NB4 (cell line): ENCODE results near the gene LGALS3.

Experiments used
- DNase-seq: peaks from one replicate; pipeline ENCODE4 v3.0.0; 2010; ENCODE audit warnings: low read depth
- H3K4me3 ChIP-seq: one replicate; pipeline ENCODE4 v1.5.1; 2011; ENCODE audit warnings: mild to moderate bottlenecking, low read depth, low read length, moderate library complexity
- MYC ChIP-seq: IDR thresholded peaks from 2 replicates; pipeline ENCODE4 v1.6.1; 2011; ENCODE audit warnings: low read depth, low read length
- POLR2A ChIP-seq: IDR thresholded peaks from 2 replicates; pipeline ENCODE4 v1.6.1; 2011; ENCODE audit warnings: mild to moderate bottlenecking; ENCODE audit not compliant: insufficient read length; ENCODE audit errors: extremely low read depth
- TF ChIP-seq, protein P1 (sequence below): IDR thresholded peaks from 2 replicates; pipeline ENCODE4 v1.6.1; 2011; ENCODE audit warnings: low read depth, low read length
- TF ChIP-seq, protein P2 (sequence below): IDR thresholded peaks from one replicate; pipeline ENCODE4 v1.5.1; 2012; ENCODE audit warnings: low read depth, low read length

LGALS3 gene

DNA sequence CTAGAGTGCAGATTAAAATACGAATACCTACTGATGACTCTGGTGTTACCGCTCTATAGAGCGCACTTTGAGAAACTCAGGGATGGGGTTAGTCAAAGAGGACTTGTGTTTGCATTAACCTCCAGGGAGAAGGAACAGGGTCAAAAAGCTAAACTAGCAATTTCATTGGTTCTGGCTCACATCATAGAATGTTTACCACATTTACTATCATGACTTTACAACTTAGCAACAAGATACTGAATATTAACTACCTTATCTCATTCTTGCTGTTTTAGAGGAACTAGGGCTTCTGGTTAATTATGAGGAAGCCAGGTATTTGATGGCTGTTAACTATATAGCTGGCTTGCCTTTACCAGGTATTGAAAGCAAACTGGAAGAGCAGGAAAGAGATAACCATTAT is 12.8 kb downstream of the LGALS3 start:
- no peak for DNase-seq
- no peak overlapping the region for H3K4me3 ChIP-seq
- TF ChIP-seq, protein P1, sequence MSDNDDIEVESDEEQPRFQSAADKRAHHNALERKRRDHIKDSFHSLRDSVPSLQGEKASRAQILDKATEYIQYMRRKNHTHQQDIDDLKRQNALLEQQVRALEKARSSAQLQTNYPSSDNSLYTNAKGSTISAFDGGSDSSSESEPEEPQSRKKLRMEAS: no peak
- no peak for TF ChIP-seq MYC
- TF ChIP-seq POLR2A: no peak
- TF ChIP-seq, protein P2, sequence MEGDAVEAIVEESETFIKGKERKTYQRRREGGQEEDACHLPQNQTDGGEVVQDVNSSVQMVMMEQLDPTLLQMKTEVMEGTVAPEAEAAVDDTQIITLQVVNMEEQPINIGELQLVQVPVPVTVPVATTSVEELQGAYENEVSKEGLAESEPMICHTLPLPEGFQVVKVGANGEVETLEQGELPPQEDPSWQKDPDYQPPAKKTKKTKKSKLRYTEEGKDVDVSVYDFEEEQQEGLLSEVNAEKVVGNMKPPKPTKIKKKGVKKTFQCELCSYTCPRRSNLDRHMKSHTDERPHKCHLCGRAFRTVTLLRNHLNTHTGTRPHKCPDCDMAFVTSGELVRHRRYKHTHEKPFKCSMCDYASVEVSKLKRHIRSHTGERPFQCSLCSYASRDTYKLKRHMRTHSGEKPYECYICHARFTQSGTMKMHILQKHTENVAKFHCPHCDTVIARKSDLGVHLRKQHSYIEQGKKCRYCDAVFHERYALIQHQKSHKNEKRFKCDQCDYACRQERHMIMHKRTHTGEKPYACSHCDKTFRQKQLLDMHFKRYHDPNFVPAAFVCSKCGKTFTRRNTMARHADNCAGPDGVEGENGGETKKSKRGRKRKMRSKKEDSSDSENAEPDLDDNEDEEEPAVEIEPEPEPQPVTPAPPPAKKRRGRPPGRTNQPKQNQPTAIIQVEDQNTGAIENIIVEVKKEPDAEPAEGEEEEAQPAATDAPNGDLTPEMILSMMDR: no peak

DNA sequence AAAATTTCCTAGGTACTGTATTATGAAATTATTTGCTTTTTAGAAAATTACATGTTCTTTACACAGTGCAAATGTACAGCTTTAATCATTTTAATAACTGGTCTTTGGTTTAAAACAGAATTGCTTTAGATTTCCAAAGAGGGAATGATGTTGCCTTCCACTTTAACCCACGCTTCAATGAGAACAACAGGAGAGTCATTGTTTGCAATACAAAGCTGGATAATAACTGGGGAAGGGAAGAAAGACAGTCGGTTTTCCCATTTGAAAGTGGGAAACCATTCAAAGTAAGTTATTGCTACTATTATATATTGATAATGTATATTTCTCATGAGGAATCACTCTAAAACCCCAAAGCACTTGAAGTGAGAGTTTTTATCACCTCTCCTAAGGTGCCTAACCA is 13.4 kb downstream of the LGALS3 start:
- no peak overlapping the region for H3K4me3 ChIP-seq
- TF ChIP-seq POLR2A: no peak
- DNase-seq: no peak

DNA sequence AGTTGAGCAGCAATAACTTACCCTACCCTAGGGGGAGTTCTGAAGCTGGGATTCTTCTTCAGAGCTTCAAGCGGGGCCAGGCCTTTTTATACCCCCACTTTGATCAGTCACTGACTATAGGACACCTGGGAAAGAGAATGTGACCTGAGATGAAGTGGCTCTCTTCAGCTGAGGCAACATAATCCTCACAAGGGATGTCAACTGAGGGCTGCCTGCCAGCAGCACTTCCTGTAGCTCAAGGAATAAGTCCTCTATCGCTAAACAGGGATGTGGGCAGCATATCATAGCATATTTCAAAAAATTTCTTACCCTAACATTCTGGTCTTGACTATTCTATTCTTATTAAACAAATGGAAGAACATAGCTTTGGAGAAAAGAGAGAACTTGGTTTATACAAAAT is 17.4 kb downstream of the LGALS3 start:
- TF ChIP-seq, protein P1: no peak
- TF ChIP-seq POLR2A: no peak
- TF ChIP-seq, protein P2: no peak
- no peak for TF ChIP-seq MYC
- DNase-seq: no peak

DNA sequence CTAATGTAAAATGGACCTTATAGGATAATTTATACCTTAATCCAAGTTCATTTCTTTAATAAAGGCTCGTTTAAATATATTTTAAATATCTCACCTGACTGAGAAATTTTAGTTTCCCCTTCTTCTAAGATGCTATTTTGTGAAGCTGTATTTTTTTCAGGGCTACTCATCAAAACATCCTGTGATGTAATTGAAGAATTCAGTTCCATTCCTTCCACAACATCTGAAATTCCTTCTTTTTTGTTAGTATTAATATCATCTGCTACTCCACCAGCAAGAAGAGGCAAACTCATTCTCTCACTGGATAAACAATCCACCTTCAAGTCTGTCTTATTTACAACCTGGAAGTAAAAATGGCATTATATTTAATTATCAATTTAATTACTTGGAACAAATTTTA is 22.5 kb downstream of the LGALS3 start:
- no peak overlapping the region for H3K4me3 ChIP-seq
- no peak for TF ChIP-seq MYC
- TF ChIP-seq, protein P1: no peak
- TF ChIP-seq, protein P2: no peak
- TF ChIP-seq POLR2A: no peak
- no peak for DNase-seq

More for the DNA sequence above, 17.4 kb downstream of the LGALS3 start:
- no peak overlapping the region for H3K4me3 ChIP-seq

DNA sequence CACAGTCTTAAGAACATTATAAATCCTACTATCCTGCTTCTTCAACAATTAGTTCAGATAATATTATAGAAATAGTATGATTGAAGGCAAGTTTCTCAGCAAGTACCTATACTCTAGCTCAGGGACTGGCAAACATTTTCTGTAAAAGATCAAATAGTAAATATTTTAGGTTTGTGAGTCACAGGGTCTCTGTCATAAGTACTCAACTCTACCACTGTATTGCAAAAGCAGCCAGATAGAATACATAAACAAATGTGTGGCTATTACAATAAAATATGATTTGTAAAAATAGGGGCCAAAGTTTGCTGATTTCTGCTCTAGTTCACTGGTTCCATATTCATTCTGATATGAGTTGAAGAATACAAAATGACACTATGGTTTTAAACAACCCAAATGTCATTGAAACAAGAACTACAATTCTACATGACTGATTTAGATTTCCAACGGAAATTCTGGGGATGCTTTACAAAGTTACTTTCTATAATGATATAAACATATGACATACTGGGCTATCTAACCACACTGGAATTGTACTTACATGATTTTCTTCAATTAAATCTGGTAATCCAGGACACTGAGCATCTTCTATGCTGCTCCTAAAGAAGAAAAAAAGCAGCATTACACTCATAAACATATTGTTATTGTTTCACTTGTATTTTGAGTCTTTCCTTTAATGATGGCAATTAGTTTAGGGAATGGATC is 23.2 kb downstream of the LGALS3 start:
- no peak overlapping the region for H3K4me3 ChIP-seq
- no peak for DNase-seq
- TF ChIP-seq, protein P1: no peak
- TF ChIP-seq POLR2A: no peak
- no peak for TF ChIP-seq MYC
- TF ChIP-seq, protein P2: no peak

DNA sequence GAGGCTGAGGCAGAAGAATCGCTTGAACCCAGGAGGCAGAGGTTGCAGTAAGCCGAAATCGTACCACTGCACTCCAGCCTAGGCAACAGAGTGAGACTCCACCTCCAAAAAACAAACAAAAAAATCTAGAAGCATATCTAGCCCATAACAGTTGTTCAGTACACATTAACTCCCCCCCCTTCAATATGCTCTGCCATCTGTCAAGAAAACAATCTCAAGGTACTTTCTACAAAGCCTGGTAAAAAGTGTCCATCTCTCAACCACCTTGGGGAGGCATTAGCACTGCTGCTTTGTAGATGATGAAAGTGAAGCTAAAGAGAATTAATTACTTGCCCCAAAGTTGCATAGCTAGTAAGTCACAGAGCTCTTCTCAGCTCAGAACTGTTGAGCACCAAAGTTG is 24.9 kb downstream of the LGALS3 start:
- no peak overlapping the region for H3K4me3 ChIP-seq
- DNase-seq: no peak
- TF ChIP-seq, protein P1: no peak

DNA sequence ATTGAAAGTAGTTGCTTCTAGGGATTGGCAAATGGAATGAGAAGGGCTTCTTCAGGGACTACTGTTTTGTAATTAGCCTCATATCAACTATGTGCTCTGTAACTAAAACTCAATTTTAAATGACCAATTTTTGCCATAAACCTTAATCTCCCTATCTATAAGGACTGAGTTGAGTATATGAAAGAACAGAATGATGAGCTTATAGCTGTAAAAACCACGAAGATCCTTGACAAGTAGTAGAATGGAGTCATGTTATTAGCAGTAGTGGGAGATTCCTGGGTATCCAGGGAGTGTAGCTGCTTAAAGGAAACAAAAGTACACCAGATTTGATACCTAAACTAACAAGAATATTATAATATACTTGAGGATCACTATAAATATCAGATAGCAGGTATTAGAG is 28.0 kb downstream of the LGALS3 start:
- TF ChIP-seq, protein P2: no peak
- TF ChIP-seq, protein P1: no peak
- TF ChIP-seq POLR2A (no peak), MYC (no peak)
- no peak for DNase-seq
- no peak overlapping the region for H3K4me3 ChIP-seq
